ENCODE measurements around the gene EN1.

The EN1 gene

DNA sequence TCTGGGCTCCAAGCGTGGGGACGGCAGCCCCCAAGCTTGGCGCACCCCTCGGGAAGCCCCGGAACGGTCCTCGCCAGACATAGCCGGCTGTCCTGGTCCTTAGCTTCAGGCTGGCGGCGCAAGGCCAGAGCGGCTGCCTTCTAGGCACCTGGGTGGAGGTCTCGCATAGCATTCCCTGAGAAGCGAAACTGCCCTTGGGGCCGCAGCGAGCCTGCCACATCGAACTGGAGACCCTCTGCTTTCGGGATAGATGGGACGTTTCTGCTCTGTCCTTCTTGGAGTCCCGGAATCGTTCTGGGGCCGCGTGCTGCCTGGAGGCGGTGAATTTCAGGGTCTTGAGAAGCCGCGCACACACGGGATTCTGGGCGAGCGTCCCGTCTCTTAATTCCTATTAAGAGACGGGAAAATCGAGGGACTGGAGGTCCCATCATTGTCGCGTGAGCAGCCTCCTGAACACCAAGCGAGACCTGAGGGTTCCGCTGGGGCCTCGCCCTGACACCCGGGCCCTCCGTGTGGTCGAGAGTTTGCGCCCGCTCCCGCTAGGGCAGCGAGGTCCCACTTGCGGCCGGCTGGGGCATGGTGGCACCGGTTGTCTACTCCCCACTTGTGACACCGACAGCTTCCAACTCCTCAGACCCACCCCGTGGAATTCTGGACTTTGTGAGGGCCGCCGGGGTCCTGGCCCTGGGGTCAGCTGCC is 9.7 kb upstream of the EN1 start:
- in situ Hi-C loops (cut with MboI; ENCODE audit: low sequenced_read_pairs), result loop anchor here (25.0 kb wide), 1 partner anchor 645 kb away; no protein-coding TSS in a partner anchor

- in situ Hi-C loops (cut with MboI; ENCODE audit: low sequenced_read_pairs), result loop anchor here (25.0 kb wide), 1 partner anchor 644 kb away; no protein-coding TSS in a partner anchor
Measured at GRCh38 chr2:118856330-118856977, 9.0 kb upstream of the EN1 start.

DNA sequence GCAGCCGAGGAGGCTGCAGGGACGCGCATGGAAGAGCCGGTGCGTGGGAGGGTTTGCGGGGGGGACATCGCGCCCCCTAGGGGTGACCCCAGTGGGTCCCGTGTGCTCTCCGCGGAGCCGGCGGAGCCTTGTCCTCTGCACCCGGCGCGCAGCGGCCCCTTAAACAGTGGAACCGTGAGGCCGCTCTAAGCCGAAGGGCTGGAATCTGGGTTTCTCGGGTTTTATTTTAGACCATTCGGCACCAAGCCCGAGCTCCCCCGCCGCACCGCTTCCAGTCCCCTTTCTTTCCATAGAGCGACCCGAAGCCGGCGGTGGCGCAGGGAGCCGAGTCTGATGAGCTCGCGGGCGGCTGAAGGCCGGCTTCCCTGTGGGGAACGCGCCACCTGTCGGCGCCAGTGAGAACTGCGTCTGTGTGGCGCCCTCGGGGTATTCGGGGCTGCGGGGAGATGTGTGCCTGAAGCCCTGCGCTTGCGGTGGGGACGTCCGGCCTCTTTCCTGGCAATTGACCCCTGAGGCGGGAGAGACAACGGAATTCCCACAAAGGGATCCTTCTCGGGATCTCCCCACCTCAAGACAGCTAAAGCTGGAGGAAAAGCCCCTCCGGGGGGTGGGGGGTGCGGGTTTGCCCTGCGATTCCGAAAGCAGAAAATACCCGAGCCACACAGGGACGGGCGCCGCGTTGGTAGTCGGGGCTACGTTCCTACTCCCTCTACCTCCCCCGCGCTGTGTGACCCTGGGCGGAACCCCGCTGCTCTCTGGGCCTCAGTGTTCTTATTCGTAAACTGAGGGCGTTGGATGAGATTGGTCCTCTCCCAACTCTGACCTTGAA is 8.2 kb upstream of the EN1 start:
- in situ Hi-C loops (cut with MboI; ENCODE audit: low sequenced_read_pairs), result loop anchor here (25.0 kb wide), 1 partner anchor 643 kb away; no protein-coding TSS in a partner anchor

DNA sequence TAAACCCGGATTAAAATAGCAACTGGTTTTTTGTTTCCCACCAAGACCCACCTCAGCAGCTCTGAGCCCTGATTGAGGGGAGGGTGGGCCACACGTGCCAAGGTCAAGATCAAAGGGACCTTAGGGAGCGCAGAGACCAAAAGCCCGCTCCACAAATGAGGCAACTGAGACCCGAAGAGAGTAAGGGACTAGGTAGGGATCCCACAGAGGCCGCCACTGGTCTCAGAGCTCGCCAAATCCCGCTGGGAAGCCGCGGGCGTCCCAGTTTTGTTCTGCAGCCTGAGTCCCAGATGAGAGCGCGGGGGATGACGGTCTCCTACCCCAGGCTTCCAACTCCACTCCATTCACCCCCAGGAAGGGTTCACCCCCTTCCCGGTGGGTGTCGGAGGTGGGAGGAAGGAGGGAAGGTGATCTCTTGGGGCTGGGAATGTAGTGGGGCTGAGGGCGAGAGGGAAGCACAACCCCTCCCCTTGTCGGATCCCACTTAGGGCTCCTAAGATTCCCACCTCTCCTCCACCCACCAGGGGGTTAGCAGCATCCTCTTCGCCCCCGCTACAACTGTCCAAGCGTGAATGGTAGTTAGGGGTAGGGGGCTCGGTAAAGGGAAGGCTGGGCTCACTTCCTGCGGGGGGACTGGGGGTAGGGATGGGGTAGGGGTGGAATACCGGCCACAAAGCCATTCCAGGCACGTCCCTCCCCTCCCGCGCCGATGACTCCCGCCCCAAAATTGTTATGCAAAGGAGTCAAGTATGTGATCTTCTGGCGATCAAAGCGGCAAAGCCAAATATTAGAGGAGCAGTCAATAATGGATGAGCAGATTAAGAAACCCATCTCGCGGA is 7.3 kb upstream of the EN1 start:
- in situ Hi-C loops (cut with MboI; ENCODE audit: low sequenced_read_pairs), result loop anchor here (25.0 kb wide), 1 partner anchor 642 kb away; no protein-coding TSS in a partner anchor

DNA sequence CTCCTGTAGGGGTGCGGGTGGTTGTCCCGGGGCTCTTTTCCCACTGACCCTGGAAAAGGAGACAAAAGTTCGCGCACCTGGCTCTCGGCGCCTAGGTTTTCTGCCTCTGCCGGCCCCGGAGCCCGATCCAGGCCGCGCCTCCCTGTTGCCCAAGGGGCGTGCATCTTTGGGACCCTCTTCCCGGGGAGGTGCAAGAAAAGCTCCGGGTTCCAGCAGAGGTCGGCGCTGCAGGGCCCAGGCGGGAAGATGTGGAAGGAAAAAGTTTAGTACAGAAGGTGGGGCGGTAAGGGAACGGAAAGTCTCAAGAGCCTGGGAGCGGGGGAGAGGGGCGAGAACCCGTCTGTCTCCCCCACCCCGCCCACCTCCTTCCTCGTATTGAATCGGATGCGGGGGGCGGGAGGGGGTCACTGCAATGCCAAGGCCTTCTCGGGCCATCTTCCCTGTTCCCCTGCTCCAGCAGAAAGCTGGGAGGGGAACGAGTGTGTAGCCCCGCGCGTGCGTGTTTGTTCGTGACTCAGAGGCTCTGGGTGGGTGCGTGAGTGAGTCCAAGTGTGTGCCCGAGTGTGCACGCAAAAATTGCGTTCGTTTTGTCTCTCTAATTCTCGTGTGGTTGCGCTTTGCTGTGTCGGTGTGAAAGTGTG is 6.3 kb upstream of the EN1 start:
- in situ Hi-C loops (cut with MboI; ENCODE audit: low sequenced_read_pairs), result loop anchor here (25.0 kb wide), 1 partner anchor 641 kb away; no protein-coding TSS in a partner anchor

- in situ Hi-C loops (cut with MboI; ENCODE audit: low sequenced_read_pairs), result loop anchor here (25.0 kb wide), 1 partner anchor 641 kb away; no protein-coding TSS in a partner anchor
Measured at GRCh38 chr2:118853129-118853640, 5.7 kb upstream of the EN1 start.

DNA sequence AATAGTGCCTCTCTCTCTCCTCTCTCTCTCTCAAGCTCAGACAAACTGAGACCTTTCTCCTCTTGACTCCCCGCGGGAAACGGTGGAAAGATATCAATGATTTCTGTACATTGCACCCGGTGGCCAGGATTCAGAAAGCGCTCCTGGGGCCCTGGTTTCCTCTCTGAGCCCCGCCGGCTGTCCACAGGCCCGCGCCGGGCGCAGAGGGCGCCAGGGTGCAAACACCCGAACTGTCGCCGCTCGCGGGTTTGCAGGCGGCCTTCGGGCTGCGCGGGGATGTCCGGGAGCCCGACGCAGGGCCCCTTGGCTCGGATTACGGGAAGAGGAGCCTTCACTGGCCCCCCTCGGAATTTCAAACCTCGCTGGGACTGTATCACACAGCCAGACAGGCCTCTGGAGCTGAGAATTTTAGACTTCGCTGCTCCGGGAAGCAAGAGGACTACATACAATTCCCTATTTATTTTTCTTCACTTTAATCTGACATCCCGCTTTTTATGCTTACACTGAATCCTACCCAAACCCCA is 5.2 kb upstream of the EN1 start:
- in situ Hi-C loops (cut with MboI; ENCODE audit: low sequenced_read_pairs), result loop anchor here (25.0 kb wide), 1 partner anchor 640 kb away; no protein-coding TSS in a partner anchor

DNA sequence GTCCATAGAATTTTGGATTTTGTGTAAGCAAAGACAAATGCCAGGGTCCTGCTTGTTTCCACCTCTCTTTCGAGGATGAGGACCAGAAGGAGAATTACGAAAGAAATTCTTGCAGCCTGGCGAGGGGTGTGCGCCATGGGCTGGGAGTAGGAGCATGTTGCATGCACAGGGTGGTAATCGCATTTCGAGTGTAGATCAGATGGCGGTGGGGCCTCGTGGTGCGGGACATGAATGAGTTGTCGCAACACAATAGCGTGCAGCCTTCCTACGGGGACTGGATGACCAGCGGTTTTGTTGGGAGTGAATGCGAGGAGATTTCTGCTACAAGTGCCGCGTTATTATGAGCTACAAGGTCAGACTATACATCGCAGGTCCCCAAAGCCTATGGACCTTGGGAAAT is 4.2 kb upstream of the EN1 start:
- in situ Hi-C loops (cut with MboI; ENCODE audit: low sequenced_read_pairs), result loop anchor here (25.0 kb wide), 1 partner anchor 639 kb away; no protein-coding TSS in a partner anchor

DNA sequence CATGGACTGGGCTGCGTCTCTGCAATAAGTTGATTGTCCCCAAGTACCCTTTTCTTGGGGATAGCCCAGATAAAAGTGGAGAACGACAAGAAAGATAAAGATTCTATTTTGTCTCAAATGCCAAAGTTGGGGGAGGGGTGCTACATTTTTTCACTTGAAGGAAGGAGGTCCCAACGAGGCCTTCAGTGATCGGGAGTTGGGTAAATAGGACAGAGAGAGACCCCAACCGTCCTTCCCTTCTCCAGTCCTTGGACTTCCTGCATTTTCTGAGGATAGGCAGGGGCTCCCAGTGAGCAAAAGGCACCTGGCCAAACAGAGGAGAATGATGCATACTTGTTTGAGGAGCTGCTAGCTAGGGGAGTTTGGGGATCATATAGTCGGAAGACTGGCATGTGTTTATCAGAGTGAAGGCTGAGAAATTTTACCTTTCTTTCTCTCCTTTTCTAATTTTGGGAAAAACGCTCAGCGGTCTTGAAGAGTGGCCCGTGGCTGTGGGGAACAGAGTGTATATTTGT is 3.5 kb upstream of the EN1 start:
- in situ Hi-C loops (cut with MboI; ENCODE audit: low sequenced_read_pairs), result loop anchor here (25.0 kb wide), 1 partner anchor 639 kb away; no protein-coding TSS in a partner anchor

DNA sequence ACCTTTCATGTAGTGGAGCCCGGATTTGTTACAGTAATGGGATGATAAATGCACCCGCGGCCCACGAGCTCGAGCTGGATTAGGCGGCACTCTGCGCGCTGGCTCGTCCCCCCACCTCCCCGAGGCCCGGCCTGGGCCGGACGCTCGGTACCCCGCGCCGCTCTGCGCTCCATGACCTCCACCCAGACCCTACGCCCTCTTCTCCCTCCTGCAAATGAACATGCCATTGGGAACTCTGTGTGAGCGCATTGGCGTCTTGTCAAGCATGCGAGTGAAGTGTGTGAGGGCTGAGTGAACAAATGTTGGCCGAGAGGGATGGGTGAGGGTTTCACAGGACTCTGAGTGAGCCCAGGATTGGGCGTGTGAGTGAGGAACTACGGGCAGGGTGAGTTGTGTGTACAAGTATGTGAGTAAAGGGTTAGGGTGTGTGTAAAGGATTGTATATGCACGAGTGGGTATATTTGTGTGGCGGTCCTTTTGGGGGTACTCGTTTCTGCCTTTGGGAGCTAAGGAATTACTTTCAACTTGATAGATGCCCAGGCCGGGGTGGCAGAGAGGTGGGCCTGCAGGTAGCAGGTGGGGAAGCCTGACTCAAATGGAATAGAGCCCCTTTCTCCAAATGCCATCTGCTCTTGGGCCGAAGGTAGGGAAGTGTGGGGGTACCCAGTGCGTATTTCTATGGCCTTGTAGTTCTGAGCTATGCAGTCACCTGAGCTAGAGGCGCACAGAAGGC is 2.9 kb upstream of the EN1 start:
- in situ Hi-C loops (cut with MboI; ENCODE audit: low sequenced_read_pairs), result loop anchor here (25.0 kb wide), 1 partner anchor 638 kb away; no protein-coding TSS in a partner anchor

DNA sequence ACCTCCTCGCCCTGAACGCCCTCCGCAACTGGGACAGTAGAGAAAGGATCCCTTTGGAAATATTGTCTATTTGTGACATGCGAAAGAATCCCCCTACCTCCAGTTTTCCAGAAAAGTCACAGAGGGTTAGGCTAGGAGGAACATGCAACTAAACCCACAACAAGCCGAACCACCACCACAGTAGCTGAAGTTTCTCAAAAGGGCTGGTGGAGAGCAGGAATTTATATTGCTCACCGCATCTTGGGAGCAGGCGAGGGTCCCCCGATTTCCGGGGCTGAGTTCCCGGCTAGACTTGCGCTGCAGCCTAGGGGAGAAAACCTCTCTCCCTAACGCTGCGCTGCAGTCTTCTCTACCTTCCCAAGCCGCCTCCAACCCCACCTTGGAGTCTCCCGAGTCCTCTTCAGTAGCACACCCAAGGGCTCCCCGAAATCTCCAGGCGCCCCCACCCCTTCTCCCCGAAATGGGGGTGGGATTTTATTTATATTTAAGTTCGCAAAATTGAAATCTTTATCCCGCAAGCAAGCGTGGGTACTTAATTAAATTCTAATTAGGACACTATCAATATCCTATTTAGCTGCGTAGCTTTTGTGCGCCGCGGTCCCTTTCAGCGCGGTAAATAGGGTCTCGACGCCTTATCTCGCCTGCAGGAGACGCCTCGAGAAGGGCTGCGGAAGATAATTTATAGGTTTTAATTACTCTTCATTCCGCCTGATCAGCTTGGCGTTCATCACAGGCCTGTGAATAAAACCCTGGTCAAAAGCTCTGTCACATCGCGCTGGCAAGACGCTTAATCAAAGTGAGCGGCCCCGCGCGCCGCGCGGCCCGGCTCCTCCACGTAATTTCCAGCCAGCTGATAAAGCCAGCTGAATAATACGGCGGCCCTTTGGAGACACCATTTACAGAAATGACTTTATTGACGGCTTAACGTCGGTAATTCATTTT is 2.0 kb upstream of the EN1 start:
- in situ Hi-C loops (cut with MboI; ENCODE audit: low sequenced_read_pairs), result loop anchor here (25.0 kb wide), 1 partner anchor 637 kb away; no protein-coding TSS in a partner anchor

DNA sequence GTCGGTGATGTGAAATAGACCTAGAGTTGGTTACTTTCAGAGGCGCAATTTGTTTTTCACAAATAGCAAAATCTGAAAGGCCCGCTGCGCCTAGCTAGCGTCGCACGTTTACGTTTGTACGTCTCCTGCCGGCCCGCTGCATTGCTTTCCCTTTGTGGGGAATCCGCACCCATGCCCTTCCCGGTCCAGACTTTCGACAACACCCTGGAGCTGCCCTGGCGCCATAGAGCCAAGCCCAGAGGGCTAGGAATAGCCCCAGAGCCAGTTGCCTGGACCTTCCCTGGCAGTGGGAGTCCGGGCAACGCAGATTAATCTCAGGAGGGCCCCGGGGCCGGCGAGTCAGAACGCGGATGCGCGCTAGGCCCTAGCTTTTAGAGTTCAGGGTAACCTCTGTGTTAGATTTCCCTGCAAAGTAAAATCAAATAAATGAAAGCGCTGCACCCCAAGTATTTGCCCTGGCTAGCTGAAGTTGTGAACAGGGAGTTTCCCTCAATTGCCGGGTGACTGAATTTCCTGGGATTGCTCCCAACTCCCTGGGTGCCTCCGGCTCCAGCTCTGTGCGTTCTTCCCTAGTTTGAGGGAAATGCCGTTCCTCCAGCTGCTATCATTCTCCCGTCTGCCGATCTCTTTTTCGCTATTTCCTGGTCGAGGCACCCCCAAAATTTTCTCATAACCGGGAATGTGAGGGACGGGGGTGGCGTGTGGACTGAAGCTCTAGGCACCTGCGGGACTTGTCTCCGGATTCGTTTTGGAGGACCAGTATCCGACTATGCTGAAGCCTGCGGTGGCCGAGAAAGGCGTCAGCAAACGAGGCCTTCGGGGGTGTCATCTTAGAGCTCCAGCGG is 1.2 kb upstream of the EN1 start:
- in situ Hi-C loops (cut with MboI; ENCODE audit: low sequenced_read_pairs), result no loop called here

DNA sequence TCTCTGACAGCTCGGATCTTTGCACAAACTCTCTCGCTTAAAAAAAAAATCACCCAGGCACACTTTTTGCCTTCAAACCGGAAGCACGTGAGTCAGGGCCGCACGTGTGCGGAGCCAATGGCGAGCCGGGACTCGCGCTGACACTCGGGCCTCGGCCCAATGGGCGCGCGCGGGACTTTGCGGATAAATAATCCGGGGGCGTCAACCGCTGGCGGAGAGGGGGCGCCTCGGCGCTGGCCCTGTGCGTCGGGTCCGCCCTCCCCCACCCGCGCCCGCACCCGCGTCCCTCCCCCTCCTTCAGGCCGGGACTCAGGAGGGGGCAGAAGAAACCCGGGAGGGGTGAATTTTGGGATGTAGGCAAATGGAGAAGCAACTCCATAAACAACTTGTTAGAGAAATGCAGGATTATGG is 319 bp upstream of the EN1 start:
- in situ Hi-C loops (cut with MboI; ENCODE audit: low sequenced_read_pairs), result no loop called here

- in situ Hi-C loops (cut with MboI; ENCODE audit: low sequenced_read_pairs), result no loop called here
Measured at GRCh38 chr2:118846442-118846952, 951 bp downstream of the EN1 start.

DNA sequence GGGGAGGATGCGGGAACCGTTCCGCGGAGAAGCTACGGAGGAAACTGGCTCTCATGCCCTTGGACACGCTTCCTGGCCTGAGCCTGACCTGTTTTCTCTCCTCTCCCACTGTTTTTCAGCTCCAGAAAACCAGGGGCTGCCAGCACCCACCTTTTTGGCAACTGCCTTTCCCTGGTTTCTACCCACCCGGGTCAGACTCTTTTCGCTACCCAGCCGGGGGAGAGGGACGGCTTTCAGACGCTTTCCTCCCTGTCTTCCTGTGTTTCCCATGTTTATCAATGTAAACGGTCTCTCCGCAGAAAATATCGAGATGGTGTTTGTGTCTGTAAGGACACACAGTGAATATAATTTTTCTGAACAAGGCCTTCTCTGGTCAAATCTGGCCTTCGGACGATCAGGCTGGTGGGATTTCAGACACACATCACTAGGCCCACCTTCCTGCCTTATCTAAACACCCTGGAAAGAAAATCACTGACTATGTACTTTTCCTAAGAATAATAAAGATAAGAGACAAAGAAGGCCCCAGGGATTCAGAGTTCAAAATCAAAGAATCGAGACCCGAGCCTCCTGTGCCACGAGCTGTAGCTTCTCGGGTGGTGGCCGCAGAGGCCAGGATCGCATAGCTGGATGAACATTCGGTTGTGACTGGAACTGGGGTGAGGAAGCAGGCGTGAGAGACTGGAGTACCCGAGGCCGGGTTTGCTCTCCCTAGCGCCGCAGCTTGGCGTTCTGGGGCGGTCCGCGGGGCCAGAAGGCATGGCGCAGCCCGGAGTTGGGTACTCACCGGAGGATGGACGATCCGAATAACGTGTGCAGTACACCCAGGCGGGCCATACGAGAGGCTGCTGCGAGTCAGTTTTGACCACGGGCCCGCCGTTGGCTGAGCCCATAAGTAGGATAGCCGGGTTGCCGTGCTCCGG is 1.7 kb downstream of the EN1 start:
- in situ Hi-C loops (cut with MboI; ENCODE audit: low sequenced_read_pairs), result no loop called here
